NOMO-1 treated with dmso at 0.1 percent for 144 hours (cell line): ENCODE measurements around the gene ARL2BP.
"Not testable (repeated sequence)": the region's sequence is repeated elsewhere in the genome, so short reads cannot be mapped to it uniquely, and the experiment has no call there.

Experiments used
- DNase-seq: peaks from one replicate; lab custom pipeline; 2025; ENCODE audit not compliant: unreplicated experiment; lab: John Stamatoyannopoulos, UW

Gene ARL2BP

DNA sequence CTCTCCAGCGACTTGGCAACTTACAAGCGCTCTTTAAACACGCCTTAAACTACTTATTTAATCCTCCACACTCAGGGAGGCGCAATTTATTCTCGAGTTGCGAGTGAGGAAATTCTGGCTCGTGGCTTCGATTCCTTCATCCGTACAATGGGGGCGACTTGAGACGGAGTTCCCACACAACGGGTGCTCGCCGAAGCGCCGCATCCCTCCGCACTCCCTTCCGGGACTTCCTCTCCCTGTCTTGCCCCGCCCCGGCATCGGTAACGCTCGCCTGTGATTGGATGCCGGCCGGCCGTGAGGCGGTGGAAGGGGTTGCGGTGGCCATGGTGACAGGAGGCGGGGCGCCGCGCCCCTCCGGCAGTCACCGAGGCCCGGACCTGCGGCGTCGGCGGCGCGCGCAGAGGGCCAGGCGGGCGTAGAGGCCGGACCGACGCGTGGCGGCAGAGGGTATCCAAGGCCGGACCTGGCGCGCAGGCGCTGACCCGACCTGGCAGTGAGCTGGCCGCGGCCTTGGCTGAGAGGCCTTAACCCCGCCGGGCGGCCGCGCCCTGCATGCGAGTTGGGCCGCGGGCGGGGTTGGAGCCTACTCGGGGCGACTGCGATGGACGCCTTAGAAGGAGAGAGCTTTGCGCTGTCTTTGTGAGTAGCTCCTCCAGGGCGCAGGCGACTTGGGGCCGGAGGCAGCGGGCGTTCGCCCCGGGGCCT lies at the start of gene ARL2BP:
ARL2BP (plus strand) TSS at position 493 of the 705 bp plus-strand sequence; CDS start at position 602, 109 bp downstream.
- peak; percentile 97 for DNase-seq

DNA sequence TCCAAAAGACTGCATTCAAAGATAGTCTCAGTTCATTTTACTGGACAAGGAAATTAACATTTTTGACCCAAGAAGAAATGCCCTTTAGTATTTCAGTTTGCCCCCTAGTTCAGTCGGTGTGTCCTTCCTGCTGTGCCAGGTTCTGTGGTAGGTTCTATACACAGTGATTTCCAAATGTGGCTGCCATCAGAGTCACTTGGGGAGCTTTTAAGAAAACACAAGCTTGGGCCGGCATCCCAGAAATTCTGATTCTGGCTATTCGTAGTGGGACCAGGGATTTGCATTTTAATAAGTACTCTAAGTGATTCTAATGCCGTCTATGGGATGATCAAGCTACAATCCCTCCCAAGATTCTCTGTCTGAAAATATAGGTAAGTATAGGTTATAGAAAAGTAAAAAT lies 48.8 kb upstream of the ARL2BP start:
- DNase-seq: no peak

DNA sequence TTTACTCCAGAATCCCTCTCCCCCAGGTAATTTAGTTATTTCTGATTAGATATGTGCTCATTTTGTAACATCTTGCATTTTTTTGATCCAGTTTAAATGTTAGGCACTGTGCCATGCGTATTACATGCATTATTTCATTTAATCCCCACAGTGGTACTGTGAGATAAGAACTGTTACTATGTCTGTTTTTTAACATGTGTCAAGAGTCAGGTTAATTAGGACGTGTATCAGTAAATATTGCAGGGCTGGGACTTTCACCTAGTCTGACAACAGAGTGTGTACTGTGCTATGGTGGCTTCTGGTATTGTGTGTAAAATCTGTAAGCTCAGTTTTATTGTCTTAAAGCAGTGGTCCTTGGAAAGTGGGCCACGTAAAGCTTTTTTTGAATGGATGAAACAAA lies 48.3 kb upstream of the ARL2BP start:
- DNase-seq: no peak

DNA sequence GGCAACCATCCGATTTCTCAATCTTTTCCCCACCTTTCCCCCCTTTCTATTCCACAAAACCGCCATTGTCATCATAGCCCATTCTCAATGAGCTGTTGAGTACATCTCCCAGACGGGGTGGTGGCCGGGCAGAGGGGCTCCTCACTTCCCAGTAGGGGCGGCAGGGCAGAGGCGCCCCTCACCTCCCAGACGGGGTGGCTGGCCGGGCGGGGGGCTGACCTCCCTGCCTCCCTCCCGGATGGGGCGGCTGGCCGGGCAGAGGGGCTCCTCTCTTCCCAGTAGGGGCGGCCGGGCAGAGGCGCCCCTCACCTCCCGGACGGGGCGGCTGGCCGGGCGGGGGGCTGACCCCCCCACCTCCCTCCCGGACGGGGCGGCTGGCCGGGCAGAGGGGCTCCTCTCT lies 44.7 kb upstream of the ARL2BP start:
- DNase-seq: not testable (repeated sequence)

DNA sequence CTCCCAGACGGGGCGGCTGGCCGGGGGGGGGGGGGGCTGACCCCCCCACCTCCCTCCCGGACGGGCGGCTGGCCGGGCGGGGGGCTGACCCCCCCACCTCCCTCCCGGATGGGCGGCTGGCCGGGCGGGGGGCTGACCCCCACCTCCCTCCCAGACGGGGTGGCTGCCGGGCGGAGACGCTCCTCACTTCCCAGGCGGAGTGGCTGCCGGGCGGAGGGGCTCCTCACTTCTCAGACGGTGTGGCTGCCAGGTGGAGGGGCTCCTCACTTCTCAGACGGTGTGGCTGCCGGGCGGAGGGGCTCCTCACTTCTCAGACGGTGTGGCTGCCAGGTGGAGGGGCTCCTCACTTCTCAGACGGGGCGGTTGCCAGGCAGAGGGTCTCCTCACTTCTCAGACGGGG lies 44.1 kb upstream of the ARL2BP start:
- DNase-seq: not testable (repeated sequence)

DNA sequence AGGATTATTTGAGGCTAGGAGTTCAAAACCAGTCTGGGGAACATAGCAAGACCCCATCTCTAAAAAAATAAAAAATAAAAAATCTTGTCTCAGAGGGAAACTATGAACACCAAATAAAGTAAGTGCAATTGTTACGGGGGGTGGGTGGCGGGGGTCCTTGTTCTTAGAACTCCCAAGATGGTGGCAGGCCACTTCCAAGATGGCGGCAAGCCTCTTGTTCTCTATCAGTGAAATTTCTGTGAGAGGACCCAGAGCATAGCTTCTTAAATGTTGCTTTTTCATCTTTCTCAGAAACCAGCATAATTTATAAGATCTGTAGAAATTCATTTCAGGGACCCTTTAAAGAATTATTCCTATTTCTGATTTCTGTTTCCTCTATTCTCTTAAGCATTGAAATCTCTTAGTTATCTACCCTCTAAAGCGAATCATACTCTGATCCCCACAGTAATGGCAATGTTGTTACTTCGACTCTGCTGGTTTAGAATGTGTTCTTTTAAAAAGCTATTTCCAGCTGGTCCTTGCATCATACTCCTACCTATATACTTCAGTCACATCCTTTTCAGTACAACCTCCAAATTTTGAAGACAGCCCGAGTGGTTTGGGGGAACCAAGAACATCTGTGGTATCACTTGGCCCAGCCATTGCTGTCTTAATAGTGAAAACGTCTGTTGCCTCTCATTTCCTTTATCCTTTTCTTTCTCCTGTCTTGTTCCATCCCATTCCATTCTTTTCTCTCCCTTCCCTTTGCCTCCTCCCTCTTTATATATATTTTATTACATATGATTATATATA lies 42.8 kb upstream of the ARL2BP start:
- DNase-seq: no peak

DNA sequence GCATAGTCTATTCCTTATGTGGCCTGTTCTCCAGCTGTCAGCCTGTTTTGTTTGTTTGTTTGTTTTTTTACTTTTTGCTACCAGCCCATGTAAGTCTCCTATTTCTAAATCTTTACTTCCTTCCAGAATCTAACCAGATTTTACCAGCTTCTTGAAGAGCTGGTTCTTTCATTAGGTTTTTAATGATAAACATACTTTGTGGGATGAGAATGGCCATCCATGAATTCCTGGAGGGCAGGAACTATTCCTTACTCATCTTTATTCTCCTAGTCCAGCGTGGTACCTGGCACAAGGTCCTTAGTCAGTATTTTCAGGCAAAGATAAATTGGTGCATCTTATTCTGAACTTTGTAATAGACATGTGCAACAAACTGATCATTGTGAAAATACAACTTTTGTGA lies 41.6 kb upstream of the ARL2BP start:
- no peak for DNase-seq

DNA sequence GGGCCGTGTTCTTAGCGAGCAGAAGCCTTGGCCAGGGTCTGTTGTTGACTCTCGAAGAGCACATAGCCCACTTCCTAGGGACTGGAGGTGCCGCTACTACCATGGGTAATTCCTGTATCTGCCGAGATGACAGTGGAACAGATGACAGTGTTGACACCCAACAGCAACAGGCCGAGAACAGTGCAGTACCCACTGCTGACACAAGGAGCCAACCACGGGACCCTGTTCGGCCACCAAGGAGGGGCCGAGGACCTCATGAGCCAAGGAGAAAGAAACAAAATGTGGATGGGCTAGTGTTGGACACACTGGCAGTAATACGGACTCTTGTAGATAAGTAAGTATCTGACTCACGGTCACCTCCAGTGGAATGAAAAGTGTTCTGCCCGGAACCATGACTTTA lies 40.4 kb upstream of the ARL2BP start:
- no peak for DNase-seq

DNA sequence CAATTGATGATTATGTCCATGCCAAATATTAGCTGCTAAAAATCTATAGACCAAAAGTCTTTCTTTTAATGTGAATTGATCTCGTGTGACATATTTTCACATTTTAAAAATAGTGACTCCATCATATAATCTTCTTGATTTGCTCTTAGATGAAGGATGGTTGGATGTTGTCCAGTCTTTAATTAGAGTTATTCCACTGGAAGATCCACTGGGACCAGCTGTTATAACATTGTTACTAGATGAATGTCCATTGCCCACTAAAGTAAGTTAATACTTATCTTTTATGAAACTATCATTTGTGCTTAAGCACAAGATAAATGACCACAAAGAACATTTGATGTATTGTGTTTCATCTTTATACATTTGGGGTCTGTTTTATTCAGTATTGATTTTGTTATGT lies 36.1 kb upstream of the ARL2BP start:
- no peak for DNase-seq

DNA sequence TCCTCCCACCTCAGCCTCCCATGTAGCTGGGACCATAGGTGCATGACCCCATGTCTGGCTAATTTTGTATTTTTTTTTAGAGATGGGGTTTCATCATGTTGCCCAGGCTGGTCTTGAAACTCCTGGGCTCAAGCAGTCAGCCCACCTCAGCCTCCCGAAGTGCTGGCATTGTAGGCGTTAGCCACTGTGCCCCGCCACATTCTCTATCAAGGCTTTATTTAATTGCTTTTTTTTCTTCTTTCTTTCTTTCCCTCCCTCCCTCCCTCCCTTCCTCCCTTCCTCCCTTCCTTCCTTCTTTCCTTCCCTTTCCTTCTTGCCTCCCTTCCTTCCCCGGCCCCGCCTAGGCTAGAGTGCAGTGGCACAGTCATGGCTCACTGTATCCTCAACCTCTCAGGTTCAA lies 35.3 kb upstream of the ARL2BP start:
- no peak for DNase-seq

DNA sequence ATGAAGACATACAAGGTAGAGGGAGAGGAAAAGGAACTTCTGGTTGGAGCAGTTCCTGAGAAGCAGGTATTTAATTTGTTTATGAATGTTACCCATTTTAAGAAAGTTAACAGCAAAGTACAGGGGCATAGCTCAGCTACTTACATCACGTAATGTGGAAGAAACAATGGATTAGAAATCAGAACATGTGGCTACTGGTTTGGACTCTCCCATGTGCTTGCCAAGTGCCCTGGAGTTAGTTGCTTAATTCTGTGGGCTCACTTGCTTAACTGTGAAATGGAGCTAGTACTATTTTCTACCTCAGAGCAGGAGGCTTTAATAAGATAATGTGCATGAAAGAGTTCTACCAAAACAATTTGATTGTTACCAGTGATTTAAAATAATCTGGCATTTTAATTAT lies 31.6 kb upstream of the ARL2BP start:
- no peak for DNase-seq

DNA sequence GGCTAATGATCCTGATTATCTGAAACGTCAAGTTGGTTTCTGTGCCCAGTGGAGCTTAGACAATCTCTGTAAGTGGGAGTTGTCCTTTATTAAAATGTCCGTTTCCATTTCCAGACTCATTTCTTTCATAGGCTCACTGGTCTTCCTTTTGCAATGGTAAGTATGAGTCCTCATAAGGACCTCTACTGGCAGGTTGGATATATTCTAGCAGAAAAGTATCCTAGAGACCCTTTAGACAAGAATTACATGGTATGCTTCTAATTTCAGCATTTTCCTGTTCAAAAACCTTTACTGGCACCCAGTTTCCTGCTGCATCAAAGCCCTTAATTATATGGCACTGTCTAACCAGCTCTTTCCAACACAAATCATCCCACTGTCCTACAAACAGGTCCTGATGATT lies 28.1 kb upstream of the ARL2BP start:
- DNase-seq: no peak

DNA sequence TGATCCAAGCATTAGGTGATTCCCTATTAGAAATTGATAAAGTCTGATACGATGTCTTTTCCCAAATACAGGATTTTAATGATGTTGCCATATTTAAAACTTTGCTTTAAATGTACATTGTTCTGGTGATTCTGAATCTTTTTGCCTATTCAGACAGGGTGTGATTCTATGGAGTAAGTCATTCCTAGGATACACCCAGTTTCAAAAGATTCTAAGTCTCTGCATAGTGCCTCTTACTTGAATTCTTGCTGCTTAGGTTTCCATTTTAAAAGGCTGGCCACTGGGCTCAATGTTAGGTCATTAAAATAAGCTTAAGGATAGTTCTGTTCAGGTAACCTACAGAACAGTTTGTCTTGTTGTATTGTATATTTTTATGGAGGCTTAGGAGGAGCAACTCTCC lies 22.0 kb upstream of the ARL2BP start:
- no peak for DNase-seq

DNA sequence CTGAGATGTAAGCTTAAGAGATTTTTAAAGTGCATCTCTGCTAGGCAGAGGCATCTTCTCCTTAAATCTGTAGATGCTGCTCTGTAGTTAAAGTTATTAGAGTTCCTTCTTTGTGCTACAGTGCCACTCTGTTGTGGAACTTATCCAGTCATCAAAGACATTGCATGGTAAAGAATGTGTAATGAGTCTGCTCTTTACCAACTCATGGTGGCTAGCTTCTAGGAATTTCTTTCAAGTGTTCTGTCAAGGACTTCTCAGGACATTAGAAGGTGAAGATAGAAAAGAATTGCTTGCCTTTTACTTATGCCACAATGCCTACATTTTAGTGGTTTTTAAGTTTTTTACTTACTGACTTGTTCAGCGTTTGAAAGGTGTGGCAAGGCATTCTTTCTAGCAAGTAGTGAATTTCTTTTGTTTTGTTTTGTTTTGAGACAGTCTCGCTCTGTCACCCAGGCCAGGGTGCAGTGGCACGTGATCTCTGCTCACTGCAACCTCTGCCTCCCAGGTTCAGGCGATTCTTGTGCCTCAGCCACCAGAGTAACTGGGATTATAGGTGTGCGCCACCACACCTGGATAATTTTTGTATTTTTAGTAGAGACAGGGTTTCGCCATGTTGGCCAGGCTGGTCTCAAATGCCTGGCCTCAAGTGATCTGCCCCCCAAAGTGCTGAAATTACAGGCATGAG lies 20.3 kb upstream of the ARL2BP start:
- DNase-seq: no peak

DNA sequence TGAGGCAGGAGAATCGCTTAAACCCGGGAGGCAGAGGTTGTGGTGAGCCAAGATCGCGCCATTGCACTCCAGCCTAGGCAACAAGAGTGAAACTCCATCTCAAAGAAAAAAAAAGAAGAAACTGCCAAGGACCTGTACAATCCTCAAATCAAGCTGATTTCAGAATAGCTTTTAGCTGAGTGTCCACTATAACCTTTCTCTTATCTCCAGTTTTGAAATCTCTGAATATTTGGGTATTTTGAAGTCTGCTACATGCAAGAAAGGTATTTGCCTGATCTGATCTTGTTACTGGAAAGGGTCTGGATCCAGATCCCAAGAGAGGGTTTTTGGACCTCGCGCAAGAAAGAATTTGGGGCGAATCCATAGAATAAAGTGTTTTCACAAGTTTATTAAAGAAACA lies 19.1 kb upstream of the ARL2BP start:
- DNase-seq: no peak

DNA sequence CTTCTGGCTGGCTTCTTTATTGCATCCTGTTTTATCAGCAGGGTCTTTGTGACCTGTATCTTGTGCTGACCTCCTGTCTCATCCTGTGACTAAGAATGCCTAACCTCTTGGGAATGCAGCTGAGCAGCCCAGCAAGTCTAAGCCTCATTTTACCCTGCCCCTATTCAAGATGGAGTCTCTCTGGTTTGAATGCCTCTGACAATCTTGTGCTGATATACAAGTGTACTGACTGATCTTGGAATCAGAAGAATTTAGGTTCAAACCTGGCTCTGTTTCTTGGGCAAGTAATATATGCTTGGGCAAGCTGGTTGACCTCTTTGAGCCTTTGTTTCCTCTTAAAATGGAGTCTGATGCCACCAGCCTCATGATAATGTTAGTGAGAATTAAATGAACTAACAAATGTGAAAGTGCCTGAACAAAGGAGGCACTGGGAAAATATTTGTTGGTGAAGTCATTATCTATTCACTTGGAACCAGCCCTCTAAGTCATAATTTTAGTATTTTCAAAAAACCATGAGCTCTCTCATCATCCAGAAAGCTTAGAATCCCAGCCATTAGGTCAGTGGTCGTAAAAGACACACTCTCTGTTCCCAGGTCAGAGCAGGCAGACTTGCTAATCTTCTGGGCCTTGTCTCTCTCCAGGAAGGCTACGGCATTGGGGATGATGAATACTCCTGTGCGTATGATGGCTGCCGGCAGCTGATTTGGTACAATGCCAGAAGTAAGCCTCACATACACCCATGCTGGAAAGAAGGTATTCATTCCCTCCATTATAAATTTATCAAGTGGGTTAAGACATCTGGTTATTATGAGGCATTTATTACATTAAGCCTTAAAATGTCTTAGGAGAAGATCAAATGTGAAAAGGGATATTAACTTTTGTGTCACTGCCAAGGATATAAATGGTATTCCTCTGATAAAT lies 18.1 kb upstream of the ARL2BP start:
- no peak for DNase-seq

DNA sequence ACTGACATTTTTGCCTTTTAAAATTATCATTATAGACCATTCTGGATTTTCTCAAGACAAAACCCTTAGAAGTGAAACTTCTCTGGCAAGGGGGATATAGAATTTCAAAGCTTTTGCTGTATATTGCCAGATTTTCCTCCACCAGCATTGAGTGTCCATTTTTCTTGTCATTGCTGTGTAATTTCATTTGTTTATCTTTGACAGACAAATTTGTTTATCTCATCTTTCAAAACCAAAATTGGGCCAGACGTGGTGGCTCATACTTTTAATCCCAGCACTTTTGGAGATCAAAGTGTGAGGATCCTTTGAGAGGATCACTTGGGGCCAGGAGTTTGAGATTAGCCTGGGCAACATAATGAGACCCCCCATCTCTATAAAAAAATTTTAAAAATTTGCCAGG lies 16.0 kb upstream of the ARL2BP start:
- DNase-seq: no peak

DNA sequence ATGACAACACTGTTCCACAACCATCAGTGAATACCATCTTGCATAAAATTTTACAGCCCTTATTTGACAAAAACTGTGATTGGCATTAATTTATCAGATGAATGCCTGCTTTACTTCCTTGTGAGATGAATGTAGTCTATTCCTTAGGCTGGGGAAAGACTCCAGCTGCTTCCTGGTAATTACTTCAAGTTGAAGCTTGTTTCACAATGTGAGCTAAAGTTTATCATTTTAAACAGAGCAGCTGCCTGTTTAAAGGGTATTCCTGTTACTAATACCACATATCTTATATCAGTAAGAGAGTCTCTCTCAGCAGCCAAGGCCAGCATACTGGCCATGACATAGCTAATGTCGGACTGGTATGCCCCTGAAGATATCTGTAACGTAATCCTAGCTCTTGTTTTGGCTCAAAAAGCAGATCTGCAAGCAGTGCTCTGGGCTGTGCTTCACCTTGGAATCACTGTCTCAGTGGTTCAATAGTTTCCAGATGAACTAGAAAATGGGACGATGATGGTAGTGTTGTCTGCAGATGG lies 13.2 kb upstream of the ARL2BP start:
- no peak for DNase-seq

DNA sequence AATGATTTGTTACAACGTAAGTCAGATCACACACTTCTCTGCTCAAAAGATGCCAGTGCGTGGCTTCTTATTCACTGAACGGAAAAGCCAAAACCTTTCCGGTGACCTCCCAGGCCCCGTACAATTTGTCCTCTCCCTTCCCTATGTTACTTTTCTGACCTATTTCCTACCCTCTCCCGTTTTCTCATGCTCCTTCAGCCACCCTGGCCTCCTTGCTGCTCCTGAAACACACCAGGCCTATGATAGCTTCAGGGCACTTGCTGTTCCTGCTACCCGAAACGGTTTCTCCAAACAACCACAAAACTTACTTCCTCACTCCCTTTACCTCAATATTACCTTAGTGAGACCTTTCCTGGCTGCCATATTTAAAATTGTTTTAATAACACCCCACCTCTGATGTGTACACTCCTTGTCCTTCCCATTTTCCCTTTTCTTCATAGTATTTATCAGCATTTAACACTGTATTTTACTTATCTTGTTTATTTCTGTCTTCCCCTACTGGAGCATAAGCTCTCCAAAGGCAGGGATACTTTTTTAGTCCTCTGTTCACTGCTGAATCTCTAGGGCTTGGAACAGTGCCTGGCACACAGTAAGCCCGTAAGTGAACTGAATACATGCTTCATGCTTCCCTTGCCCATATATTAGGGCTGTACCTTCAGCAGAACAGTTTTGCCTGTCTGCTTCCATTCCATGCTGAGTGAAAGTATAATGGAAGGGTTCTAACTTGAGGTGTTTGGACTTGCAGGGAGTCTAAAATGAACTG lies 10.9 kb upstream of the ARL2BP start:
- no peak for DNase-seq

DNA sequence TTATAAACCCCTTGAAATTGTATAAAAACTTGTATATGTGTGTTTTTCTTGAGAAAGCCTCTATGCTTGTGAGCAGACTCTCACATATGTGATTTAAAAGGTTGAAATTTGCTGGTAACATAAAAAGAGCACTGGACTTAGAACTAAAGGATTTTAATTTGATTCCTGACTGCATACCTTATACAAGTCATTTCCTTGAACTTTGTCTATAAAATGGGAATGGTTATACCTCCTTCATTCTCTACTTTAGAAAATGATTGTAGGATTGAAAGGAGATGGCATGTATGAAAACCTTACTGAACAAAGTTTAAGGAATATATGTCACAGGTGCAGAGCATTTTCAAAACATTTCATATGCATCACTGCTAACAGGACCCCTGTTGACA lies 10.4 kb upstream of the ARL2BP start:
- no peak for DNase-seq
